HUES64 (cell line): Measurements from ENCODE around the gene CCDC17.

Source experiments
- H3K27ac ChIP-seq: 2 replicates; pipeline ENCODE4 v1.7.0; 2013; ENCODE audit warnings: low read depth, low read length, inconsistent platforms
- H3K27me3 ChIP-seq: 2 replicates; pipeline ENCODE4 v1.6.1; 2013; ENCODE audit warnings: mild to moderate bottlenecking, low read length; ENCODE audit not compliant: insufficient read depth
- H3K36me3 ChIP-seq: 2 replicates; pipeline ENCODE4 v1.6.1; 2013; ENCODE audit warnings: mild to moderate bottlenecking, low read length; ENCODE audit not compliant: insufficient read depth
- H3K4me1 ChIP-seq: 2 replicates; pipeline ENCODE4 v1.6.1; 2013; ENCODE audit warnings: mild to moderate bottlenecking, low read length, moderate library complexity; ENCODE audit not compliant: insufficient read depth
- H3K4me3 ChIP-seq: 2 replicates; pipeline ENCODE4 v1.5.1; 2013; ENCODE audit warnings: mild to moderate bottlenecking, low read length, moderate library complexity
- H3K9ac ChIP-seq: 2 replicates; pipeline ENCODE4 v1.6.1; 2013; ENCODE audit warnings: mild to moderate bottlenecking, low read depth, low read length
- H3K9me3 ChIP-seq: 2 replicates; pipeline ENCODE4 v1.6.1; 2013; ENCODE audit warnings: low read depth, low read length; ENCODE audit not compliant: insufficient read depth
- WGBS: fragments of 150-250, 120-280 bp; methylation state at CpG from one replicate; pipeline ENCODE4 v1.1.7; 2013; ENCODE audit warnings: missing lambda C conversion rate; 5-methylcytosine and 5-hydroxymethylcytosine counted together

Gene CCDC17

GRCh38 chr1:45621501-45621836 lies 2.4 kb downstream of the CCDC17 start:
- H3K9me3 ChIP-seq = no peaks in the 10 kb centered on the region
- WGBS = 92% methylated on average over 3 of the region's 3 CpGs
- H3K27ac ChIP-seq = no peak overlapping the region; the same call in 1 of the 2 replicates
- H3K36me3 ChIP-seq = peaks cover 48% of the 10 kb centered on the region
- no peak overlapping the region for H3K4me3 ChIP-seq
- H3K4me1 ChIP-seq = no peaks in the 10 kb centered on the region
- H3K9ac ChIP-seq = no peak overlapping the region
- H3K27me3 ChIP-seq = no peaks in the 10 kb centered on the region

- Histone ChIP-seq H3K4me3 (no peak overlapping the region), H3K27ac (no peak overlapping the region; the same call in 1 of the 2 replicates), H3K9ac (no peak overlapping the region), H3K27me3 (no peaks in the 10 kb centered on the region), H3K9me3 (no peaks in the 10 kb centered on the region), H3K4me1 (no peaks in the 10 kb centered on the region), H3K36me3 (peaks cover 51% of the 10 kb centered on the region)
- WGBS = 95% methylated on average over 17 of the region's 17 CpGs
Observed at GRCh38 chr1:45620588-45621500, 3.0 kb downstream of the CCDC17 start.

- H3K4me3 ChIP-seq = no peak overlapping the region
- peaks cover 60% of the 10 kb centered on the region for H3K36me3 ChIP-seq
- H3K27ac ChIP-seq = peak overlapping the region; percentile 45; the same call in 1 of the 2 replicates
- no peaks in the 10 kb centered on the region for H3K4me1 ChIP-seq
- H3K9ac ChIP-seq = no peak overlapping the region
- no peaks in the 10 kb centered on the region for H3K27me3 ChIP-seq
- 82% methylated on average over 8 of the region's 8 CpGs for WGBS
- no peaks in the 10 kb centered on the region for H3K9me3 ChIP-seq
Observed at GRCh38 chr1:45619149-45619921, 4.5 kb downstream of the CCDC17 start.

GRCh38 chr1:45617618-45618017 lies 6.2 kb downstream of the CCDC17 start:
- Histone ChIP-seq H3K27me3 (no peaks in the 10 kb centered on the region), H3K9ac (no peak overlapping the region), H3K9me3 (no peaks in the 10 kb centered on the region), H3K27ac (no peak overlapping the region), H3K4me1 (no peaks in the 10 kb centered on the region), H3K4me3 (no peak overlapping the region), H3K36me3 (peaks cover 69% of the 10 kb centered on the region)
- 92% methylated on average over 4 of the region's 4 CpGs for WGBS

- Histone ChIP-seq H3K27me3 (no peaks in the 10 kb centered on the region), H3K36me3 (peaks cover 84% of the 10 kb centered on the region), H3K4me1 (no peaks in the 10 kb centered on the region), H3K9ac (no peak overlapping the region), H3K9me3 (no peaks in the 10 kb centered on the region), H3K27ac (no peak overlapping the region), H3K4me3 (no peak overlapping the region)
- WGBS = 100% methylated on average over 1 of the region's 1 CpG
Observed at GRCh38 chr1:45615885-45616284, 8.0 kb downstream of the CCDC17 start.

- H3K36me3 ChIP-seq = peaks cover 97% of the 10 kb centered on the region
- H3K4me1 ChIP-seq = no peaks in the 10 kb centered on the region
- H3K4me3 ChIP-seq = no peak overlapping the region
- H3K27me3 ChIP-seq = no peaks in the 10 kb centered on the region
- WGBS = 90% methylated on average over 8 of the region's 8 CpGs
- H3K9me3 ChIP-seq = no peaks in the 10 kb centered on the region
- no peak overlapping the region for H3K9ac ChIP-seq
- no peak overlapping the region for H3K27ac ChIP-seq
Observed at GRCh38 chr1:45612941-45613579, 10.8 kb downstream of the CCDC17 start.

GRCh38 chr1:45610589-45611226 lies 13.1 kb downstream of the CCDC17 start:
- WGBS = 96% methylated on average over 10 of the region's 10 CpGs
- no peaks in the 10 kb centered on the region for H3K4me1 ChIP-seq
- no peaks in the 10 kb centered on the region for H3K9me3 ChIP-seq
- no peak overlapping the region for H3K27ac ChIP-seq
- no peaks in the 10 kb centered on the region for H3K27me3 ChIP-seq
- no peak overlapping the region for H3K9ac ChIP-seq
- H3K4me3 ChIP-seq = no peak overlapping the region
- H3K36me3 ChIP-seq = peaks cover 97% of the 10 kb centered on the region

GRCh38 chr1:45608175-45609156 lies 15.4 kb downstream of the CCDC17 start:
- Histone ChIP-seq H3K27me3 (no peaks in the 10 kb centered on the region), H3K36me3 (peaks cover 98% of the 10 kb centered on the region)

GRCh38 chr1:45607404-45608074 lies 16.3 kb downstream of the CCDC17 start:
- no peaks in the 10 kb centered on the region for H3K9me3 ChIP-seq
- H3K4me3 ChIP-seq = no peak overlapping the region
- H3K27me3 ChIP-seq = no peaks in the 10 kb centered on the region
- no peaks in the 10 kb centered on the region for H3K4me1 ChIP-seq
- no peak overlapping the region for H3K9ac ChIP-seq
- 87% methylated on average over 6 of the region's 6 CpGs for WGBS
- peaks cover 98% of the 10 kb centered on the region for H3K36me3 ChIP-seq
- no peak overlapping the region for H3K27ac ChIP-seq

More at GRCh38 chr1:45608175-45609156, 15.4 kb downstream of the CCDC17 start:
- Histone ChIP-seq H3K9me3 (no peaks in the 10 kb centered on the region), H3K27ac (no peak overlapping the region), H3K4me1 (no peaks in the 10 kb centered on the region), H3K9ac (no peak overlapping the region), H3K4me3 (no peak overlapping the region)
- WGBS = 93% methylated on average over 5 of the region's 5 CpGs
